PC-9 (cell line): Measurements from ENCODE around the gene SCAMP2. TPM values are rescaled to one million over a fixed set of nuclear protein-coding genes. Genes with fewer than 3 reads are reported as not detected.
A peak's percentile ranks its signal among the peaks of the same experiment; 100 is the strongest.

Experiments
- BruUV-seq: library from RNA; stranded (reverse); fragments of 400-500 nt; replicated peaks from 2 replicates; lab custom pipeline; 2021; lab: Mats Ljungman, UMichigan
- CTCF ChIA-PET: fragments of 300-600 bp; sonication (Branson Sonifier 250); formaldehyde crosslinking; loops from one replicate; lab custom pipeline; 2022; ENCODE audit warnings: antibody characterized with exemption; lab: Charles Lee
- POLR2A ChIA-PET: fragments of 300-600 bp; sonication (Branson Sonifier 250); formaldehyde crosslinking; loops from one replicate; lab custom pipeline; 2022; ENCODE audit warnings: antibody characterized with exemption; ENCODE audit not compliant: unreplicated experiment; lab: Charles Lee
- DNase-seq, 2 experiments: peaks; one replicate each; pipeline versions ENCODE4 v3.0.0 to v3.0.0-alpha.2; 2015 to 2022; ENCODE audit warnings: mixed read lengths in 1 of 2
- H2AFZ ChIP-seq: fragments of 200-600 bp; sonication (generic); 2 replicates; pipeline ENCODE4 v1.8.1; 2017; ENCODE audit warnings: antibody characterized with exemption
- H3F3A ChIP-seq: fragments of 200-600 bp; sonication (generic); 2 replicates; pipeline ENCODE4 v1.8.1; 2017; ENCODE audit warnings: antibody characterized with exemption, mild to moderate bottlenecking, low read depth; ENCODE audit not compliant: insufficient read depth
- H3K27ac ChIP-seq: fragments of 200-600 bp; sonication (generic); 2 replicates; pipeline ENCODE4 v1.6.1; 2016; ENCODE audit warnings: mixed run types
- H3K27me3 ChIP-seq: fragments of 200-600 bp; sonication (generic); 2 replicates; pipeline ENCODE4 v1.6.1; 2016; ENCODE audit warnings: low read depth, mixed run types; ENCODE audit not compliant: insufficient read depth
- H3K36me3 ChIP-seq: fragments of 200-600 bp; sonication (generic); 2 replicates; pipeline ENCODE4 v1.6.1; 2016; ENCODE audit warnings: low read depth, mixed run types
- H3K4me1 ChIP-seq: fragments of 200-600 bp; sonication (generic); replicated peaks from 2 replicates; pipeline ENCODE4 v1.6.1; 2016; ENCODE audit warnings: mixed run types; ENCODE audit not compliant: insufficient read depth
- H3K4me2 ChIP-seq: fragments of 200-600 bp; sonication (generic); 2 replicates; pipeline ENCODE4 v1.6.1; 2017; ENCODE audit warnings: mixed run types
- H3K4me3 ChIP-seq: fragments of 200-600 bp; sonication (generic); 2 replicates; pipeline ENCODE4 v1.6.1; 2016; ENCODE audit warnings: mixed run types
- H3K79me2 ChIP-seq: fragments of 200-600 bp; sonication (generic); 2 replicates; pipeline ENCODE4 v1.6.1; 2017; ENCODE audit warnings: low read depth, mixed run types
- H3K9me2 ChIP-seq: fragments of 200-600 bp; sonication (generic); 2 replicates; pipeline ENCODE4 v1.8.1; 2017; ENCODE audit warnings: mild to moderate bottlenecking; ENCODE audit not compliant: insufficient read depth
- H3K9me3 ChIP-seq: fragments of 200-600 bp; sonication (generic); 2 replicates; pipeline ENCODE4 v1.8.1; 2016; ENCODE audit warnings: low read depth; ENCODE audit not compliant: insufficient read depth
- H4K20me1 ChIP-seq: fragments of 200-600 bp; sonication (generic); 2 replicates; pipeline ENCODE4 v1.8.1; 2017; ENCODE audit not compliant: insufficient read depth
- CTCF ChIP-seq: fragments of 200-600 bp; sonication (generic); conservative IDR thresholded peaks from 2 replicates; pipeline ENCODE4 v1.6.1; 2017; ENCODE audit warnings: mixed run types, antibody characterized with exemption, mild to moderate bottlenecking, moderate library complexity
- EZH2 ChIP-seq: fragments of 200-600 bp; sonication (generic); IDR thresholded peaks from 2 replicates; pipeline ENCODE4 v1.8.0; 2017; ENCODE audit warnings: antibody characterized with exemption, low read depth
- intact Hi-C: fragments of 100-400 bp; cut with micrococcal nuclease; formaldehyde crosslinking; loops from one replicate; pipeline ENCODE4 v1.10.0; 2022; ENCODE audit not compliant: unreplicated experiment
- total RNA-seq: library from RNA; stranded (reverse); gene quantifications from 2 replicates; pipeline ENCODE4 v1.2.3, GENCODE V29; 2021

SCAMP2 gene
- total RNA-seq, 1 experiment from 2014 or later, result 84.6 TPM

- no peak overlapping the region for H3K27ac ChIP-seq
- POLR2A ChIA-PET, result no interaction called here
- peaks cover 79% of the 10 kb centered on the region for H3K4me1 ChIP-seq
These were observed 5.1 kb downstream of the SCAMP2 start for GRCh38 chr15:74868059-74868458.

GRCh38 chr15:74867466-74868038 lies 5.6 kb downstream of the SCAMP2 start:
- peaks cover 48% of the 10 kb centered on the region for H4K20me1 ChIP-seq
- DNase-seq, result no peak
- no peak for TF ChIP-seq CTCF
- no peak for TF ChIP-seq EZH2
- H2AFZ ChIP-seq, result no peak overlapping the region
- no peaks in the 10 kb centered on the region for H3K27me3 ChIP-seq
- no peaks in the 10 kb centered on the region for H3K9me3 ChIP-seq
- H3K4me3 ChIP-seq, result no peak overlapping the region
- H3K4me1 ChIP-seq, result peaks cover 79% of the 10 kb centered on the region
- BruUV-seq, result no TSS peak
- no peaks in the 10 kb centered on the region for H3K9me2 ChIP-seq
- H3K27ac ChIP-seq, result no peak overlapping the region
- H3K36me3 ChIP-seq, result no peaks in the 10 kb centered on the region
- ChIA-PET CTCF (no interaction called here), POLR2A (no interaction called here)
- H3F3A ChIP-seq, result peaks cover 41% of the 10 kb centered on the region
- peaks cover 78% of the 10 kb centered on the region for H3K79me2 ChIP-seq
- H3K4me2 ChIP-seq, result no peak overlapping the region
- intact Hi-C loops, result no loop called here

More at GRCh38 chr15:74868059-74868458, 5.1 kb downstream of the SCAMP2 start:
- Histone ChIP-seq H2AFZ (no peak overlapping the region), H3K9me2 (no peaks in the 10 kb centered on the region), H3F3A (peaks cover 41% of the 10 kb centered on the region), H3K27me3 (no peaks in the 10 kb centered on the region), H3K36me3 (no peaks in the 10 kb centered on the region), H4K20me1 (peaks cover 48% of the 10 kb centered on the region), H3K9me3 (no peaks in the 10 kb centered on the region), H3K4me2 (no peak overlapping the region), H3K79me2 (peaks cover 82% of the 10 kb centered on the region), H3K4me3 (no peak overlapping the region)
- BruUV-seq, result no TSS peak
- CTCF ChIA-PET, result no interaction called here
- DNase-seq, result peak in 1 of 2 experiments; percentile 55
- intact Hi-C loops, result no loop called here
- TF ChIP-seq CTCF (no peak), EZH2 (no peak)

- peak overlapping the region; percentile 49; the same call in 1 of the 2 replicates for H3K27ac ChIP-seq
- no peaks in the 10 kb centered on the region for H3K9me2 ChIP-seq
- peaks cover 69% of the 10 kb centered on the region for H3K79me2 ChIP-seq
- no peaks in the 10 kb centered on the region for H3K36me3 ChIP-seq
- peaks cover 45% of the 10 kb centered on the region for H4K20me1 ChIP-seq
- no peak overlapping the region for H3K4me3 ChIP-seq
- intact Hi-C loops, result no loop called here
- ChIA-PET CTCF (interaction anchor here (0.6 kb wide), 1 partner anchor 40 kb away, joined by 5 read pairs; no protein-coding TSS in a partner anchor), POLR2A (interaction anchor here (0.8 kb wide), 1 partner anchor 93 kb away, joined by 20 read pairs; no protein-coding TSS in a partner anchor)
- H3K9me3 ChIP-seq, result no peaks in the 10 kb centered on the region
- no TSS peak for BruUV-seq
- peak overlapping the region; percentile 66 for H3K4me2 ChIP-seq
- H3K4me1 ChIP-seq, result peaks cover 67% of the 10 kb centered on the region
- TF ChIP-seq EZH2, result no peak
- no peak for TF ChIP-seq CTCF
- no peak overlapping the region for H2AFZ ChIP-seq
- no peaks in the 10 kb centered on the region for H3K27me3 ChIP-seq
- peak; percentile 46 to 71 for DNase-seq
- H3F3A ChIP-seq, result peaks cover 34% of the 10 kb centered on the region
These were observed 7.1 kb downstream of the SCAMP2 start for GRCh38 chr15:74866090-74866489.
